RPMI7951 (cell line): ENCODE data around the gene MXRA7. TPM values are rescaled to one million over a fixed set of nuclear protein-coding genes. Genes with fewer than 3 reads are reported as not detected.
A peak's percentile ranks its signal among the peaks of the same experiment; 100 is the strongest.

Experiments
- DNase-seq: peaks from one replicate; pipeline ENCODE4 v3.0.0-alpha.2; 2012; ENCODE audit warnings: low read depth
- total RNA-seq: library from RNA; depleted of rRNA; stranded (reverse); fragments of >200 nt; shearing (Covaris generic); gene quantifications from 2 replicates; pipeline ENCODE4 v1.2.3, GENCODE V29; 2014

The MXRA7 gene
- total RNA-seq, 1 experiment from 2014 or later = 59.6 TPM

- DNase-seq = no peak
Observed at GRCh38 chr17:76677406-76677805, 33.4 kb downstream of the MXRA7 start.

GRCh38 chr17:76676629-76677028, 34.1 kb downstream of the MXRA7 start:
- no peak for DNase-seq

- DNase-seq = no peak
Observed at GRCh38 chr17:76675648-76676047, 35.1 kb downstream of the MXRA7 start.

- DNase-seq = no peak
Observed at GRCh38 chr17:76674600-76674999, 36.2 kb downstream of the MXRA7 start.

- DNase-seq = peak; percentile 86
Observed at GRCh38 chr17:76673729-76674128, 37.0 kb downstream of the MXRA7 start.

- DNase-seq = no peak
Observed at GRCh38 chr17:76672892-76673291, 37.9 kb downstream of the MXRA7 start.

GRCh38 chr17:76672270-76672851, 38.4 kb downstream of the MXRA7 start:
- DNase-seq = peak; percentile 41

- DNase-seq = no peak
Observed at GRCh38 chr17:76671912-76672262, 38.9 kb downstream of the MXRA7 start.

GRCh38 chr17:76671123-76671911, 39.4 kb downstream of the MXRA7 start:
- DNase-seq = peak; percentile 100

- DNase-seq = no peak
Observed at GRCh38 chr17:76670718-76671122, 40.0 kb downstream of the MXRA7 start.

GRCh38 chr17:76670020-76670717, 40.6 kb downstream of the MXRA7 start:
- no peak for DNase-seq

GRCh38 chr17:76667786-76668453, 42.8 kb downstream of the MXRA7 start:
- no peak for DNase-seq

- no peak for DNase-seq
Observed at GRCh38 chr17:76667491-76667755, 43.3 kb downstream of the MXRA7 start.

GRCh38 chr17:76660656-76661042, 50.1 kb downstream of the MXRA7 start:
- no peak for DNase-seq

- peak; percentile 35 for DNase-seq
Observed at GRCh38 chr17:76659928-76660655, 50.7 kb downstream of the MXRA7 start.

- no peak for DNase-seq
Observed at GRCh38 chr17:76658242-76658662, 52.5 kb downstream of the MXRA7 start.

GRCh38 chr17:76657505-76658241, 53.1 kb downstream of the MXRA7 start:
- no peak for DNase-seq

- no peak for DNase-seq
Observed at GRCh38 chr17:76654408-76654807, 56.4 kb downstream of the MXRA7 start.

GRCh38 chr17:76650504-76650903, 60.3 kb downstream of the MXRA7 start:
- no peak for DNase-seq

- DNase-seq = no peak
Observed at GRCh38 chr17:76646712-76647111, 64.1 kb downstream of the MXRA7 start.

GRCh38 chr17:76645481-76645880, 65.3 kb downstream of the MXRA7 start:
- no peak for DNase-seq
